ENCODE results near the gene ALOX12. TPM values are rescaled to one million over a fixed set of nuclear protein-coding genes. Genes with fewer than 3 reads are reported as not detected.

ALOX12 gene
- total RNA-seq, 1 donor from 2014 or later = not detected

- DNase-seq (ENCODE audit: low read depth) = no peak
Measured at GRCh38 chr17:7022781-7023571, 27.1 kb downstream of the ALOX12 start, which contains the start of gene BCL6B. Gene BCL6B (plus strand): TSS chr17:7023050. CDS start chr17:7023672, 622 bp downstream.

DNA sequence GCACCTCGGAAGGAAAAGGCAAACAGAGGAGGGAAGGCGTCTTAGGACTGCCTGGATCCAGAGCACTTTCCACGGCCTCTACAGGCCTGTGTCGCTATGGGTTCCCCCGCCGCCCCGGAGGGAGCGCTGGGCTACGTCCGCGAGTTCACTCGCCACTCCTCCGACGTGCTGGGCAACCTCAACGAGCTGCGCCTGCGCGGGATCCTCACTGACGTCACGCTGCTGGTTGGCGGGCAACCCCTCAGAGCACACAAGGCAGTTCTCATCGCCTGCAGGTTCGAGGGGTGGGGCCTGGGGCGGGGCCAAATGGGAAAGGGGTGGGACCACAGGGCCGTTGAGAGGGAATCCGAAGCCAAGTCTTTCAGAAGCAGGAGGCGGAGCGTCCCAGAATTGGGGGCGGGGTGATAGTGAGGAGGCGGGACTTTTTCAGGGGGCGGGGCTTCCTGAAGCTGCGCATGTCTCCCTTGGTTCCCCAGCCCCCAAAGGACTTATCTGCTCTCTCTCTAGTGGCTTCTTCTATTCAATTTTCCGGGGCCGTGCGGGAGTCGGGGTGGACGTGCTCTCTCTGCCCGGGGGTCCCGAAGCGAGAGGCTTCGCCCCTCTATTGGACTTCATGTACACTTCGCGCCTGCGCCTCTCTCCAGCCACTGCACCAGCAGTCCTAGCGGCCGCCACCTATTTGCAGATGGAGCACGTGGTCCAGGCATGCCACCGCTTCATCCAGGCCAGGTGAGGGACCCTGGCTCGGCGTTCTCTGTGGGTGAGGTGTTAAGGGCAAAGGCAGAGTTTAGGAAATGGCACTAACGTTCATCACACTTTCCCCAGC lies 27.9 kb downstream of the ALOX12 start:
- DNase-seq (ENCODE audit: low read depth) = peak; percentile 82

- no peak for DNase-seq (ENCODE audit: low read depth)
Measured at GRCh38 chr17:7024402-7024785, 28.5 kb downstream of the ALOX12 start.

DNA sequence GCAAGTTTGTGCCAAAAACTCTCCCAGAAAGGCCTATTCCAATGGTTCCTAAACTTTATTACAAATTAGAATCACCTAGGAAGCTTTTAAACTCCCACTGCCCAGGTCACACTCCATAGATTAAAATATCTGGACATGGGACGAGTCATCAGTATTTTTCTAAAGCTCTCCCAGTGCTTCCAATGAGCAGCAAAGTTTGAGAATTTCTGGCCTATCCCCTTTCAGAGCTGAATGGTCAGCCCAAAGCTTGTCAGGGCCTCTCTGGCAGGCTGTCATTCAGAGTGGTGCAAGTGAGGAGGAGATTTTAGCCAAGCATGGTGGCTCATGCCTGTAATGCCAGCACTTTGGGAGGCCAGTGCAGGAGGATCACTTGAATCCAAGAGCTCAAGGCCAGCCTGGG lies 29.4 kb downstream of the ALOX12 start:
- peak; percentile 61 for DNase-seq (ENCODE audit: low read depth)

DNA sequence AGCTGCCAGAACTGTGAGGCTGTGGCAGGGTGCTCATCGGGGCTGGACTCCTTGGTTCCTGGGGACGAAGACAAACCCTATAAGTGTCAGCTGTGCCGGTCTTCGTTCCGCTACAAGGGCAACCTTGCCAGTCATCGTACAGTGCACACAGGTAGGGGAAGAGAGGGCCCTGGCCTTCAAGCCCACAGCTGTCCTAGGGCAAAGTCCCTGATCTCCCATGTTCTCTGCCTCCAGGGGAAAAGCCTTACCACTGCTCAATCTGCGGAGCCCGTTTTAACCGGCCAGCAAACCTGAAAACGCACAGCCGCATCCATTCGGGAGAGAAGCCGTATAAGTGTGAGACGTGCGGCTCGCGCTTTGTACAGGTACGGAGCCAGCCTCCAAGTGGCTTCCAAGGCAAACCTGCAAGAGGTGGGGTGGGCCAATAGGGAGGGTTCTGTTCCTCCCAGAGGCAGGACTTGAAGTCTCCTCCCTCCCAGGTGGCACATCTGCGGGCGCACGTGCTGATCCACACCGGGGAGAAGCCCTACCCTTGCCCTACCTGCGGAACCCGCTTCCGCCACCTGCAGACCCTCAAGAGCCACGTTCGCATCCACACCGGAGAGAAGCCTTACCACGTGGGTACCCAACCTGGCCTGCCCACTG lies 30.7 kb downstream of the ALOX12 start:
- no peak for DNase-seq (ENCODE audit: low read depth)

- no peak for DNase-seq (ENCODE audit: low read depth)
Measured at GRCh38 chr17:7027335-7027734, 31.5 kb downstream of the ALOX12 start.

DNA sequence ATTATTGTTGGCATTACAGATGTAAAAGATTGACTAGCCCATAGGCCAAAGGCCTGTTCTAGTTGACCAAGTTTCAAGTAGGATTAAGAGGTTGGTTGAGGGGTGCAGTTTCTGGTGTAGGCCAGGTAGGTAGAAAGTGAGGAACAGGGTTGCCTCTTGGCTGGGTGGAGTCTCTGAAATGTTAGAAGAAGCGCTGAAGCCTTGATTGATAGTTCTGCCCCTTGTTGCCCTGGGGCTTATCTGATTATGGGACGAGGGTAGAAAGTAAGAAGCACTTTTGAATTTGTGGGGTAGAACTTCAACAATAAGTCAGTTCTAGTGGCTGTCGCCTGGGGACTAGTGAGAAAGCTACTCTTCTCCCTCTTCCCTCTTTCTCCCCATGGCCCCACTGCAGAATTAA lies 33.2 kb downstream of the ALOX12 start:
- no peak for DNase-seq (ENCODE audit: low read depth)

DNA sequence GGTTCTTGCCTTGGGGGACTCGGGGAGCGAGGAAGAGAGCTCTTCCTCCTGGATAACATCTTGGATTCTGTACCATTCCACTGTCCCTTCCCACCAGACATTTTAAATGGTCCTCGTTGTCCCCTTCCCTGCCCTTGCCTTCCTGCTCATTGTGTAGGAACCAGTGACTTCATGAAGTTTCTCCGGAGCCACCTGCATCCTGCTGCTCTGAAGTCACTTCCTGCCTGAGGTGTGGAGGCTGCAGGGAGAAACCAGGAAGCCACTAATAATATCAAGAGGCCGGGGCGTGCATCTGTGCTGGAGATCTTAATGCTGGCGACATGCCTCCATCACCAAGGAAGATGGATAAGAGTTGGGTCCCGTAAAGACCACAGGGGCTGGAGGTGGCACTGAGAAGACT lies 33.8 kb downstream of the ALOX12 start:
- DNase-seq (ENCODE audit: low read depth) = no peak

GRCh38 chr17:7034955-7035590 lies 39.2 kb downstream of the ALOX12 start:
- no peak for DNase-seq (ENCODE audit: low read depth)

- peak; percentile 93 for DNase-seq (ENCODE audit: low read depth)
Measured at GRCh38 chr17:7035591-7036368, 39.9 kb downstream of the ALOX12 start, which contains the start of gene SLC16A13. Gene SLC16A13 (plus strand): TSS chr17:7036015. CDS start chr17:7036383, 368 bp downstream.

GRCh38 chr17:7038025-7038862 lies 42.4 kb downstream of the ALOX12 start:
- DNase-seq (ENCODE audit: low read depth) = no peak

DNA sequence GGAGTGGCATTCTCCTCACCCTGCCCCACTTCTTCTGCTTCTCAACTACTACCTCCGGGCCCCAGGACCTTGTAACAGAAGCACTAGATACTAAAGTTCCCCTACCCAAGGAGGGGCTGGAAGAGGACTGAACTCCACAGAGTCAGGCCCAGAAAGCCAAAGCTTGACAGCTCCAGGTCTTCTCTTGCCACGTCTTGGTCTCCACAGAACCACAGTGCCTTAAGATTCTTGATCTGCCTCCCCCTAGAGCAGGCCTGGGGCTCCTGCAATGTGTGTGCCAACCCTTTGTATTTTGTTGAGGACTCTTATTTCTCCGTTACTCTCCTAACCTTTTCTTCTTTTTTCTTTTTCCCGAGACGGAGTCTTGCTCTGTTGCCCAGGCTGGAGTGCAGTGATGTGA lies 44.0 kb downstream of the ALOX12 start:
- no peak for DNase-seq (ENCODE audit: low read depth)

GRCh38 chr17:7041607-7042500 lies 46.0 kb downstream of the ALOX12 start:
- no peak for DNase-seq (ENCODE audit: low read depth)

DNA sequence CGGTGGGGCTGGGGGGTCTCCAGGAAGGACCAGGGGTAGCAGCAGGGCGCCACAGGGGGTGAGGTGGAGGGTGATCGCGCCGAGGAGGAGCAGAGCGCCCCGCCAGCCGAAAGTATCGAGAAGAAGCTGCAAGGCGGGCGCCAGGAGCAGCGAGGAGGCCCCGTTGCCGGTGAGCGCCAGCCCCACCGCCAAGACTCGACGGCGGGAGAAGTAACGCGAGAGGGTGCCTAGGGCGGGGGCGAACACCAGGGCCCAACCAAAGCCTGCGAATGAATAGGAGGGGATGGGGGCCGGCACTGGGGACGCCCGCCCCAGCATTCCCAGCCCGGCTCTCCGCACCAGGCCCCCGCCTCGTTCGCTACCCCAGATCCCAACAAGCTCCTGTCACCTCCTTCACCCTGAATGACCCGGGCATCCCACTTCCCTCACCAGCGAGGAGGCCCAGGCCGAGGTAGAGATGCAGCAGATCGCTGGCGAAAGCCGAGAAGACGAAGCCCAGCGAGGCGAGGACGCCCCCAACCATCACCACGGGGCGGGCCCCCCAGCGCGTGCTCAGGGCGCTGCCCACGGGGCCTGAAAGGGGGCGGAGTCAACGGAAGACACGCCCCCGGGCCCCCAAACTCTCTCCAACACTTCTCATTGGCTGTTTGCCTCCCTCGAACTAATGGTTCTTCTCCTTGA lies 46.8 kb downstream of the ALOX12 start:
- DNase-seq (ENCODE audit: low read depth) = no peak

DNA sequence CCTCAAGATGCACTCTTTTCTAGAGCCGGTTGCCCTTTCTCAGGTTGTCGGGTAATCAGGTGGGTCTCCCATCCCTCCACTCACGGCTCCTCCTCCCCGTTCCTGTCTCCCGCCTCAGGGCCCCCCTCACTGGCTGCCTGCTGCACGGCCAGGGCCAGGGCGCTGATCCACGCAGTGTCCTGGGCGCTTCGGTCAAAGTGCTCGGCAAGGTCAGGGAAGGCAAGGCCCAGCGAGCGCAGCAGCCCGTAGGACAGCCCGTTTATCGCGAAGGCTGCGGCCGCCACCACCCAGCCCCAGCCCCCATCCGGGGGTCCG lies 47.3 kb downstream of the ALOX12 start:
- no peak for DNase-seq (ENCODE audit: low read depth)

GRCh38 chr17:7043497-7044198 lies 47.8 kb downstream of the ALOX12 start, which contains the start of gene SLC16A11:
Gene SLC16A11 (minus strand): TSS chr17:7044092. CDS start chr17:7043513, 579 bp downstream.
- DNase-seq (ENCODE audit: low read depth) = no peak

DNA sequence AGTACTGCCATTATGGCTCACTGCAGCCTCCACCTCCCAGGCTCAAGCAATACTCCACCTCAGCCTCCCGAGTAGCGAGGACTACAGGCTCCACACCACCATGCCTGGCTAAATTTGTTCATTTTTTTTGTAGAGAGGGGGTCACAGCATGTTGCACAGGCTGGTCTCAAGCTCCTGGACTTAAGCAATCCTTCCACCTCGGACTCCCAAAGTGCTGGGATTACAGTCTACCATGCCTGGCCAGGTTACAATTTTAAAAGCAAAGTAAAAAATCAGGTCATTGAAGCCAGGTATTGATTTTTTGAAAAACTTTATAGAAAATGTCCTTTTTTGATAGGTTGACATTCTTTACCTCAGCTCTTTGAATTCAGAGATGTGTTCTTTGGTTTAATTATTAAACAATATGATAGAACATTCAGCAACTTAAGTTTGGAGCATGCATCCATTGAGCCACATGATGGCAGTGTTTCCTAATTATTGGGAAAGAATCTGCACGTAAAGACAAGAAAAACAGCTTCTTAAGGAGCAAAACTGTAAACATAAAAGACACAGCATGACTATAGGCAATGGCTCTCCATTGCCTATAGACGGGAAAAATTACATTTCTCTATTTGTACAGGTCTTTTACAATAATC lies 49.8 kb downstream of the ALOX12 start:
- peak; percentile 92 for DNase-seq (ENCODE audit: low read depth)
